Measurements from ENCODE around the gene PIGT.

GRCh38 chr20:45415822-45416637 lies at the start of gene PIGT:
- TF ChIP-seq CTCF (tag by site-specific recombination; IDR thresholded peaks at IDR 0.05) (no peak), ZNF629 (tag by site-specific recombination; IDR thresholded peaks at IDR 0.05) (peak; percentile 74), ATF2 (tag by site-specific recombination; IDR thresholded peaks at IDR 0.05; ENCODE audit: low read depth) (no peak), ZNF544 (tag by site-specific recombination; IDR thresholded peaks at IDR 0.05) (no peak), ZNF292 (tag by site-specific recombination; IDR thresholded peaks at IDR 0.05; ENCODE audit: borderline replicate concordance, low read depth) (no peak), HOXA7 (CRISPR knock-in tag; IDR thresholded peaks at IDR 0.05; ENCODE audit: borderline replicate concordance) (no peak), ZNF274 (IDR thresholded peaks at IDR 0.05; ENCODE audit: low read length) (no peak), ZNF274 (tag by site-specific recombination; IDR thresholded peaks at IDR 0.05; ENCODE audit: borderline replicate concordance) (no peak), EGR2 (tag by site-specific recombination; IDR thresholded peaks at IDR 0.05; ENCODE audit: low read depth) (peak; percentile 64; the same call in 1 of the 2 replicates), ZEB2 (tag by site-specific recombination; IDR thresholded peaks at IDR 0.05) (peak; percentile 41; the same call in 1 of the 2 replicates), INSM2 (tag by site-specific recombination; IDR thresholded peaks at IDR 0.05) (no peak), ZNF623 (tag by site-specific recombination; IDR thresholded peaks at IDR 0.05) (no peak), ZNF548 (tag by site-specific recombination; IDR thresholded peaks at IDR 0.05) (no peak)
- TF ChIP-seq, protein P1, sequence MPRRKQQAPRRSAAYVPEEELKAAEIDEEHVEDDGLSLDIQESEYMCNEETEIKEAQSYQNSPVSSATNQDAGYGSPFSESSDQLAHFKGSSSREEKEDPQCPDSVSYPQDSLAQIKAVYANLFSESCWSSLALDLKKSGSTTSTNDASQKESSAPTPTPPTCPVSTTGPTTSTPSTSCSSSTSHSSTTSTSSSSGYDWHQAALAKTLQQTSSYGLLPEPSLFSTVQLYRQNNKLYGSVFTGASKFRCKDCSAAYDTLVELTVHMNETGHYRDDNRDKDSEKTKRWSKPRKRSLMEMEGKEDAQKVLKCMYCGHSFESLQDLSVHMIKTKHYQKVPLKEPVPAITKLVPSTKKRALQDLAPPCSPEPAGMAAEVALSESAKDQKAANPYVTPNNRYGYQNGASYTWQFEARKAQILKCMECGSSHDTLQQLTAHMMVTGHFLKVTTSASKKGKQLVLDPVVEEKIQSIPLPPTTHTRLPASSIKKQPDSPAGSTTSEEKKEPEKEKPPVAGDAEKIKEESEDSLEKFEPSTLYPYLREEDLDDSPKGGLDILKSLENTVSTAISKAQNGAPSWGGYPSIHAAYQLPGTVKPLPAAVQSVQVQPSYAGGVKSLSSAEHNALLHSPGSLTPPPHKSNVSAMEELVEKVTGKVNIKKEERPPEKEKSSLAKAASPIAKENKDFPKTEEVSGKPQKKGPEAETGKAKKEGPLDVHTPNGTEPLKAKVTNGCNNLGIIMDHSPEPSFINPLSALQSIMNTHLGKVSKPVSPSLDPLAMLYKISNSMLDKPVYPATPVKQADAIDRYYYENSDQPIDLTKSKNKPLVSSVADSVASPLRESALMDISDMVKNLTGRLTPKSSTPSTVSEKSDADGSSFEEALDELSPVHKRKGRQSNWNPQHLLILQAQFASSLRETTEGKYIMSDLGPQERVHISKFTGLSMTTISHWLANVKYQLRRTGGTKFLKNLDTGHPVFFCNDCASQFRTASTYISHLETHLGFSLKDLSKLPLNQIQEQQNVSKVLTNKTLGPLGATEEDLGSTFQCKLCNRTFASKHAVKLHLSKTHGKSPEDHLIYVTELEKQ (tag by site-specific recombination; IDR thresholded peaks at IDR 0.05; ENCODE audit: borderline replicate concordance) = no peak
- TF ChIP-seq, protein P2, sequence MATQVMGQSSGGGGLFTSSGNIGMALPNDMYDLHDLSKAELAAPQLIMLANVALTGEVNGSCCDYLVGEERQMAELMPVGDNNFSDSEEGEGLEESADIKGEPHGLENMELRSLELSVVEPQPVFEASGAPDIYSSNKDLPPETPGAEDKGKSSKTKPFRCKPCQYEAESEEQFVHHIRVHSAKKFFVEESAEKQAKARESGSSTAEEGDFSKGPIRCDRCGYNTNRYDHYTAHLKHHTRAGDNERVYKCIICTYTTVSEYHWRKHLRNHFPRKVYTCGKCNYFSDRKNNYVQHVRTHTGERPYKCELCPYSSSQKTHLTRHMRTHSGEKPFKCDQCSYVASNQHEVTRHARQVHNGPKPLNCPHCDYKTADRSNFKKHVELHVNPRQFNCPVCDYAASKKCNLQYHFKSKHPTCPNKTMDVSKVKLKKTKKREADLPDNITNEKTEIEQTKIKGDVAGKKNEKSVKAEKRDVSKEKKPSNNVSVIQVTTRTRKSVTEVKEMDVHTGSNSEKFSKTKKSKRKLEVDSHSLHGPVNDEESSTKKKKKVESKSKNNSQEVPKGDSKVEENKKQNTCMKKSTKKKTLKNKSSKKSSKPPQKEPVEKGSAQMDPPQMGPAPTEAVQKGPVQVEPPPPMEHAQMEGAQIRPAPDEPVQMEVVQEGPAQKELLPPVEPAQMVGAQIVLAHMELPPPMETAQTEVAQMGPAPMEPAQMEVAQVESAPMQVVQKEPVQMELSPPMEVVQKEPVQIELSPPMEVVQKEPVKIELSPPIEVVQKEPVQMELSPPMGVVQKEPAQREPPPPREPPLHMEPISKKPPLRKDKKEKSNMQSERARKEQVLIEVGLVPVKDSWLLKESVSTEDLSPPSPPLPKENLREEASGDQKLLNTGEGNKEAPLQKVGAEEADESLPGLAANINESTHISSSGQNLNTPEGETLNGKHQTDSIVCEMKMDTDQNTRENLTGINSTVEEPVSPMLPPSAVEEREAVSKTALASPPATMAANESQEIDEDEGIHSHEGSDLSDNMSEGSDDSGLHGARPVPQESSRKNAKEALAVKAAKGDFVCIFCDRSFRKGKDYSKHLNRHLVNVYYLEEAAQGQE (tag by site-specific recombination; IDR thresholded peaks at IDR 0.05) = 0 out of 2 replicates have a peak, but pooled peaks have one; percentile 26

Data from HEK293 (cell line).